ENCODE data around the gene MICAL2. TPM values are rescaled to one million over a fixed set of nuclear protein-coding genes. Genes with fewer than 3 reads are reported as not detected.

MICAL2 gene
- polyA plus RNA-seq, 4 donors, result 6.9 to 37.1 (median 8.3) TPM

DNA sequence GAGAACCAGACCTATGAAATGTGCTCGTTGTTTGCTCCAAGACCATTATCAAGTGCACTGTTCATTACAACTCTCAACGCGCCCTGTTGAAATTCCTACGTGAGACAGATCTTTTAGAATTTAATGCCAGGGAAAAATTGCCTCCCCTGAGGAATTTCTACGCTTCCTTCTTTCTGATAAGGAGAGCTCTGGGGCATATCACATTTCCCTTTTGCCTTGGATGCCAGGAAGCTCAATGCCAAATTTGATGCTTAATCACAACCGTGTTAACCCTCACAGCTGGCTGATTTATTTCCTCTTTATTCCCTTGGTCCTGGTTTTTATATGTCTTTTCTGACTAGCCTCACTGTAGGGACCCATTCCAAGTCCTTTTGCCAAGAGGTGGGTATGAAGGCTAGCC lies 109.4 kb downstream of the MICAL2 start:
- no peak for DNase-seq (ENCODE audit: low read depth in 4 of 4, low spot score in 3 of 4)

DNA sequence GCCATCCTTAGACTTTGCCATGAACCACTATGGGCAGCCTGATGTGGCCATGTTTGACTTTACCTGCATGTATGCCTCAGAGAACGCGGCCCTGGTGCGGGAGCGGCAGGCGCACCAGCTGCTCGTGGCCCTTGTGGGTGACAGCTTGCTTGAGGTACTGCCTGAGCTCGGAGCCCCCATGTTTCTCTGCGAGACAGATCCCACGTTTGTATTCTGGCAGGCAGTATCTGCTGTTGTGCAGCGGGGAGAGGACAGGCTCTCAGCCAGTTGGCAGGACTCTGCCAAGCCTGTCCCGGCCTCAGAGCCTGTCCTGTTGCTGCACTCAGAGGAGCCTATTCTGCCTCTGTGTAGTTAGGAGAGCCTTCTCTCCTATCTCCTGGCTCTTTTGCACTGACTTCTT lies 109.9 kb downstream of the MICAL2 start:
- no peak for DNase-seq (ENCODE audit: low read depth in 4 of 4, low spot score in 3 of 4)

GRCh38 chr11:12221051-12221535 lies 110.7 kb downstream of the MICAL2 start:
- no peak for DNase-seq (ENCODE audit: low read depth in 4 of 4, low spot score in 3 of 4)

DNA sequence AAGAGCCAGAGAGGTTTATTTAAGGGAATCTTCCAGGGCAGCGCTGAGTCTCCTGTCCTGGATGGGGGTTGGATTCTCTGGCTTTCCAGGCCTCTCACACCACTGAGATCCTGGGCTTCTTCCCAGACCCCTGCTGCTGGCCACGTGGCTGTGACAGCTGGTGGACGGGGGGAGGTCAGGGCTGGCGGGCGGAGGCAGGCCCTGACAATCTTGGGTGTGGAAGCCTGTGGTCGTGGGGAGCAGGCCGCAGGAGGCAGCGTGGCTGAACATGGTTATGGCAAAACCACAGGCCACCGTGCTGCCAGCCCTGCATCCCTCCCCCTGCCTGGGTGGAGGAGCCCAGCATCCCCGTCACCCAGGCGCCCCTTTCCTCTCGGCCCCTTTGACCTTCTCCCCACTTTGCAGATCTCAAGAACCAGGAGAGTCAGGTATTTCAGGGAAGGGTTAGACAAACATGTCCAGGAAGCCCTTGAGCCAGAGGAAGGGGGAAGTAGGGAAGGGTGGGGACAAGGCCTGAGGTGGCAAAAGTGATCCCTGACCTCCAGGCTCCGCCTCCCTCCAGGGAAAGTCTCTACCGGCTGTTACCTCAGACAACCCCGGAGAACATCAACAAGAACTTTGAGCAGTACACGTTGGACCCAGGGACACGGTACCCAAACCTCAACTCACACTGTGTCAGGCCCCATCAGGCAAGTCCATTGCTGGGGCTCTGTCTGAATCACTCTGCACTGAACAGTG lies 111.8 kb downstream of the MICAL2 start:
- no peak for DNase-seq (ENCODE audit: low read depth in 4 of 4, low spot score in 3 of 4)

GRCh38 chr11:12223771-12224536 lies 113.6 kb downstream of the MICAL2 start:
- no peak for DNase-seq (ENCODE audit: low read depth in 4 of 4, low spot score in 3 of 4)

GRCh38 chr11:12224537-12224893 lies 114.1 kb downstream of the MICAL2 start:
- no peak for DNase-seq (ENCODE audit: low read depth in 4 of 4, low spot score in 3 of 4)

DNA sequence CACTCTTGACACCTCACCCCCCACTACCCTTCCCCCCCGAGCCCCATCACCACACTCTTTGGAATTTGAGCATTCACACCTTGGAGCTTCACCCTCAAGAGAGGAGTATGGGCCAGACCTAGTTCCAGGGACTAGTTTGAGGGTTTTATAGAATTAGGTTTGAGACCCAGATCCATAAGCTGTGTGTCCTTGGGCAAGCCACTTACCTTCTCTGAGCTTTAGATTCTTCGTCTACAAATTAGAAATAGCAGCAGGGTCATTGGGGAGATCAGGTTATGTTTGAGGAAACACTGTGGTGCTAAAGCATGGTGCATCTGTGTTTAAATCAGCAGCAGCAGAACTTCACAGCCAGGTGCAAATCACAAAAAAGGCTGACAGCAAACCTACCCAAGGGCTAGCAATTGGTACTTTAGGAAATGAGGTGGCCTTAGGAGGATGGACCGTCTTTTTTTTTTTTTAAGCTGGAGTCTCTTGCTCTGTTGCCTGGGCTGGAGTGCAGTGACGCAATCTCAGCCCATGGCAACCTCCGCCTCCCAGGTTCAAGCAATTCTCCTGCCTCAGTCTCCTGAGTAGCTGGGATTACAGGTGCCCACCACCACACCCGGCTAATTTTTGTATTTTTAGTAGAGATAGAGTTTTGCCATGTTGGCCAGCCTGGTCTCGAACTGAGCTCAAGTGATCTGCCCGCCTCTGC lies 114.8 kb downstream of the MICAL2 start:
- no peak for DNase-seq (ENCODE audit: low read depth in 4 of 4, low spot score in 3 of 4)

- no peak for DNase-seq (ENCODE audit: low read depth in 4 of 4, low spot score in 3 of 4)
Observed at GRCh38 chr11:12226093-12226492, 115.7 kb downstream of the MICAL2 start.

GRCh38 chr11:12229450-12230229 lies 119.2 kb downstream of the MICAL2 start:
- no peak for DNase-seq (ENCODE audit: low read depth in 4 of 4, low spot score in 3 of 4)

DNA sequence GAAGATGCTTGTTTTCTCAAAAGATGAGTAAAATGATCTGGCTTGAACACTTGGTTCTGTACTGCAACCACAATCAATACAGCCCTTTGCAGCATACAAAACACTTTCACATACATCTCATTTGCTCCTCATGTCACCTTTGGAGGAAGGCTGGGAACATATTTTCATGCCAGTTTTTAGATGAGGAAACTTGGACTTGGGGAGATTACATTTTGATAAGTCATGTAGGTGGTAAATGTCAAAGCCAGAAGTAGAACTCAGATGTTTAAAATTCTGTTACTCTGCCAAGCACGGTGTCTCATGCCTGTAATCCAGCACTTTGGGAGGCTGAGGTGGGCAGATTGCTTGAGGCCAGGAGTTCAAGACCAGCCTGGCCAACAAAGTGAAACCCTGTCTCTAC lies 121.8 kb downstream of the MICAL2 start:
- DNase-seq (ENCODE audit: low read depth in 4 of 4, low spot score in 3 of 4), result no peak

DNA sequence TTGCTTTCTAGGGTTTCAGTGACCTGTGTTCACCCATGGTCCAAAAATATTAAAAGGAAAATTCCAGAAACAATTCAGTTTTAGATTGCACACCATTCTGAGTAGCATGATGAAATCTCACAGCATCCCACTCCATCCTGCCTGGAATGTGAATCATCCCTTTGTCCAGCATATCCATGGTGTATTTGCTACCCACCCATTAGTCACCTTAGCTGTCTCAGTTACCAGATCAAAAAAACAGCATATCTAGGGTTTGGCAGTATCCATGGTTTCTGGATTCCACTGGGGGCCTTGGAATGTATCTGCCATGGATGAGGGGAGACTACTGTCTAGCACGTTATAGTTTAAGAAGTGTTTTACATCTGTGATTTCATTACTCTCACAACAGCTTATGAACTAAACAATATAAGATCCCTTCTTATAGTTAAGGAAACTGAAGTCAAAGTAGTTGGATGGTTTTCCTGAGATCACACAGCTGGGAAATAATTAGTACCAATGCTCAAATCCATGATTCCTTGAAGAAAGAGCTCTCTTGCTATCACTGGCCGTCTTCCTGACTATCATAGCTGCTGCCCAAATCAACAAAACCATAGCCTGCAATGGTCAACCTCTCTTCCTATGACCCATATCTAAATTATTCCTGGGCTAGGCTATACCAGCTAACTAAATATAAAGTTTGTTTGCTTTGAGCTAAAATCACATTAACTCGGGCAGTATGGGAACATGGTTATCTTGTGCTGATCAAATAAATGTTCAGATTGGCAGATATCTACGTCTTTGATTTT lies 122.6 kb downstream of the MICAL2 start:
- no peak for DNase-seq (ENCODE audit: low read depth in 4 of 4, low spot score in 3 of 4)

GRCh38 chr11:12233602-12233925 lies 123.2 kb downstream of the MICAL2 start:
- DNase-seq (ENCODE audit: low read depth in 4 of 4, low spot score in 3 of 4), result no peak

DNA sequence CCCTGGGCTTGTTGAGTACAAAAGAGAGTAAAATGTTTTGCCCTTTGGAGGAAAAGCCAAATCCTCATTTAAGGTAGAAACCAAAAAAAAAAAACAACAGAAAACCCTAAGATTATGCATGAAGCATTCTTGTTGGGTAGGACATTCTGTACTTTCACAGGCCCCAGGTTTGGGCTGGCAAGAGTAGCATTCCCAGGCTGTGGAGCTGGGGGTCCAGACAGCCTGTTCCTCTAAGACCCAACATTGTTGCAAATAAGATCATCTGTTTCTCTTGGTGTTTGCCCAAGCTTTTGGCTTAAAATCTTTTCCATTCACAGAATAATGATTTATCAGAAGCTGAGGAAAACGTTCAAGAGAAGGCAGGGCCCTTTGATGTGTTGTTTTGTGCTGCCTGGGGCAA lies 123.8 kb downstream of the MICAL2 start:
- no peak for DNase-seq (ENCODE audit: low read depth in 4 of 4, low spot score in 3 of 4)

- DNase-seq (ENCODE audit: low read depth in 4 of 4, low spot score in 3 of 4), result no peak
Observed at GRCh38 chr11:12235080-12235479, 124.7 kb downstream of the MICAL2 start.

- DNase-seq (ENCODE audit: low read depth in 4 of 4, low spot score in 3 of 4), result no peak
Observed at GRCh38 chr11:12235553-12235946, 125.2 kb downstream of the MICAL2 start.

GRCh38 chr11:12235947-12236743 lies 125.8 kb downstream of the MICAL2 start:
- peak in 3 of 4 donors; percentile 22 to 47 (median 42) for DNase-seq (ENCODE audit: low read depth in 4 of 4, low spot score in 3 of 4)

DNA sequence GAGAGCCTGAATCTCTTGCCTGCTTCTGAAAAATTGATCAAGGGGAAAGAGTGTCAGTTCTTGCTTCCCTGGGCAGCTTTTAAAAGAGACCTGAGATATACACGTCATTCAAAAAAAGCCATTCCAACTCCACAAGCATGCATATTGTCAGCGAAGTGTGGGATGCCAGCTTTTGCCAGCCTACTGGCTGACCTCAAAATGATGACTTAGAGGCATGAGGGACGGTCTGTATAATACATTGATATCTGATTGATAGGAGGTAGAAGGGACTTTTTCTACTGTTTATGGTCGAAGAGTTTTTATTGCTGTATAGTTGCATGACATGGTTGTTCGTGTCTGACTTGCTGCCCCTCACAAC lies 126.3 kb downstream of the MICAL2 start:
- DNase-seq (ENCODE audit: low read depth in 4 of 4, low spot score in 3 of 4), result no peak

DNA sequence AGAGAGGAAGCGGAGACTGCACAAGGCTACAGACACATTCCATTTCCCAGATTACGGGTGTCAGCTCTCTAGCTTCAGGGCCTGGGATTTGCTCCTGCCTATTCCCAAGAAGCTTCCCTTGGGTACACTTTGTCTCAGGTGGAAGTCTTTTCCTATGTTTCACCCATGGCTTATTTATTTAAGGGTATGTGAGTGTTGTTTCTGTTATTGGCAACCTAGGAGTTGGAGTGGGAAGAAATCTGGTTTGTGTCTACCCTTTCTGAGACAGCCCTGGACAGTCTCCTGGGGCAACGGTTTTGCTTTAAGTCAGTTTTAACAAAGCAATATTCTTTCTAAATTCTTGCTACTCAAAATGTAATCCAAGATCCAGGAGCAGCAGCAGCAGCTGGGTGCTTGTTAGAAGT lies 127.0 kb downstream of the MICAL2 start:
- no peak for DNase-seq (ENCODE audit: low read depth in 4 of 4, low spot score in 3 of 4)

DNA sequence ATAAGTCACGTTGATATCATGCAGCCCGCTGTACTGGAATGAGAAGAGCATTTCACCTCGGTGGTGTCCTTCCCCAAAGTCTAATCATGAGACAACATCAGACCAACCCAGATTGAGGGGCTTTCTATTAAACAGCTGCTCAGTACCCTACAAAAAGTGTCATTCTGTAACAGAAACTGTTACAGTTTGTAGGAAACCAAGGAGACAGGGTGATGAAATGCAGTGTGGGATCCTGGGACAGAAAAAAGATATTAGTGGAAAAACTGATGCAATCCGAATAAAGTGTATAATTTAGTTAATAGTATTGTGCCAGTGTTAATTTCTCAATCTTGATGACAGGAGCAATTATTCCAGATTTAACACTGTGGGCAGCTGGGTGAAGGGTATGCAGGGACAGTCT lies 128.0 kb downstream of the MICAL2 start:
- DNase-seq (ENCODE audit: low read depth in 4 of 4, low spot score in 3 of 4), result no peak

Data from left renal pelvis (tissue), 4 donors.